Bronchial epithelial cell (primary cell): ENCODE data around the gene NUDCD3. TPM values are rescaled to one million over a fixed set of nuclear protein-coding genes. Genes with fewer than 3 reads are reported as not detected.

Experiments
- DNase-seq: peaks from one replicate; pipeline ENCODE4 v3.0.0-alpha.2; 2010; ENCODE audit warnings: low read depth
- FAIRE-seq: peaks from 2 replicates; lab custom pipeline; 2011; peaks lifted over from hg19 to GRCh38; lab: Jason Lieb, UNC
- H3K27me3 ChIP-seq: 2 replicates; pipeline ENCODE4 v1.5.1; 2011; ENCODE audit warnings: low read length; ENCODE audit not compliant: control insufficient read depth, insufficient read depth
- H3K36me3 ChIP-seq: 2 replicates; pipeline ENCODE4 v1.5.1; 2011; ENCODE audit warnings: low read length; ENCODE audit not compliant: control insufficient read depth, insufficient read depth
- H3K4me3 ChIP-seq: 2 replicates; pipeline ENCODE4 v1.5.1; 2011; ENCODE audit warnings: mild to moderate bottlenecking, low read depth, low read length, control low read depth
- CTCF ChIP-seq: IDR thresholded peaks from 2 replicates; pipeline ENCODE4 v1.5.1; 2011; ENCODE audit warnings: mild to moderate bottlenecking, moderate library complexity, low read length, control low read depth, inconsistent platforms; ENCODE audit not compliant: insufficient read depth, severe bottlenecking
- total RNA-seq: library from RNA; depleted of rRNA; stranded (reverse); fragments of >200 nt; gene quantifications from 2 replicates; pipeline ENCODE4 v1.2.1, GENCODE V29; 2014

Gene NUDCD3
- total RNA-seq, 1 donor from 2014 or later, result 59.0 TPM

GRCh38 chr7:44531421-44532380 is 41.2 kb upstream of the NUDCD3 start:
- DNase-seq (no peak), FAIRE-seq (no peak)
- no peaks in the 10 kb centered on the region for H3K27me3 ChIP-seq
- H3K4me3 ChIP-seq, result no peak overlapping the region
- no peak for TF ChIP-seq CTCF
- no peaks in the 10 kb centered on the region for H3K36me3 ChIP-seq

GRCh38 chr7:44530990-44531389 is 40.5 kb upstream of the NUDCD3 start:
- Histone ChIP-seq H3K27me3 (no peaks in the 10 kb centered on the region), H3K36me3 (no peaks in the 10 kb centered on the region), H3K4me3 (no peak overlapping the region)
- FAIRE-seq (peak; percentile 90), DNase-seq (peak; percentile 8)
- no peak for TF ChIP-seq CTCF

GRCh38 chr7:44524811-44525388 is 34.4 kb upstream of the NUDCD3 start:
- FAIRE-seq, result no peak
- no peaks in the 10 kb centered on the region for H3K27me3 ChIP-seq
- no peak for DNase-seq
- H3K4me3 ChIP-seq, result no peak overlapping the region
- no peaks in the 10 kb centered on the region for H3K36me3 ChIP-seq
- TF ChIP-seq CTCF, result no peak

- FAIRE-seq (no peak), DNase-seq (no peak)
- Histone ChIP-seq H3K27me3 (no peaks in the 10 kb centered on the region), H3K36me3 (no peaks in the 10 kb centered on the region), H3K4me3 (no peak overlapping the region)
- TF ChIP-seq CTCF, result no peak
These were observed 31.9 kb upstream of the NUDCD3 start for GRCh38 chr7:44522315-44522714.

- FAIRE-seq (no peak), DNase-seq (no peak)
- no peak for TF ChIP-seq CTCF
- Histone ChIP-seq H3K27me3 (no peaks in the 10 kb centered on the region), H3K4me3 (no peak overlapping the region), H3K36me3 (no peaks in the 10 kb centered on the region)
These were observed 31.1 kb upstream of the NUDCD3 start for GRCh38 chr7:44521347-44522095.
